ENCODE measurements around the gene GRIN3A. TPM values are rescaled to one million over a fixed set of nuclear protein-coding genes. Genes with fewer than 3 reads are reported as not detected.
"Not testable (repeated sequence)": the region's sequence is repeated elsewhere in the genome, so short reads cannot be mapped to it uniquely, and the experiment has no call there.

The GRIN3A gene
- total RNA-seq, 4 donors from 2014 or later, result 0.27 to 0.48 (median 0.37) TPM; not detected in 1

DNA sequence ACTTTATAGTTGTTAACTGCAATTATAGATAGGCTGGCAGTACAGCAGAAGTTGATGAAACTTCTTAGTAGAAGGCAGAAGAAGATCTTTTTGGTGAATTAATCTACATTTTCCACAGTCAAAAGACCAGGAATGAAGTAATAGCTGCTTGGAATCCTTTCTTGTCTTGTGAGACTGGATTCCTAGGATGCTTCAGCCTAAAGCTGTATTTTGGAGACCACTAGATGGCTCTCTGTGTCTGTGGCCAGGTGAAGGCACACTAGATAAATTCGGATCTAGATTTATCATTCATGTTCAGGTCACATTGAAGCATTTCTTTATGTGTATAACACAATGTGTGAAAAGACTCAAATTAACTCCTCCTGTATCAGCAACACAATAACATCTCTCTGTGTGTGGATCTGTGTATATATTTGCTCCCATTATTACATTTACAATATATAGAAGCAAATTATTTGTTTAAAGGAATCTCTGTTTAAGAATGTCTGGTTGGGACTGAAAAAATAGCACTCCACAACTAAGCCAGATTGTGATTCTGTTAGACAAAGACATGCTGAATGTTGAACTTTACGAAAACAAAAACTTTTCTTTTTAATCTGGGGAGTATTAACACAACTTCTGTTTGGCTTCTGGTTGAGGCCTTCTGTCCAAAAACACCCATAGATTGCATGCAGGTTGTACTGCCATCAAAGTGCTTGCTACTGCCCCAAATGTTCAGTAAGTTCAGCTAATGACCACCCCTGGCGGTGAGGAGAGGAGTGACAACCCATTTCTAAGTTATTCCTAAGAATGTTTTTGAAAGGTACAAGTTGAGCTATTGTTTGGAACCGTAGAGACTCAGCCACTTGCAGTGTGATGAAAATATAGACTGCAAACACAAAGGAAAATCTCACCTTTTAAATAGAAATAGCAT is 10.6 kb downstream of the GRIN3A start:
- H3K27me3 ChIP-seq, result no peaks in the 10 kb centered on the region
- peak; percentile 21 for DNase-seq
- H3K9me3 ChIP-seq, result no peaks in the 10 kb centered on the region
- WGBS, 2 donors (ENCODE audit: low coverage in 1 of 2), result 30 to 37% methylated on average over 4 of the region's 4 CpGs
- intact Hi-C loops (cut with DNase I; ENCODE audit: low total_unique reads) (no loop called here), in situ Hi-C loops (cut with MboI; ENCODE audit: low pct_ligation_motif_present in 1 of 4, low pct_unique_long_range_greater_than_20kb in 1 of 4, low sequenced_read_pairs in 3 of 4) (no loop called here)
- H3K4me3 ChIP-seq, result no peak overlapping the region
- no peaks in the 10 kb centered on the region for H3K4me1 ChIP-seq
- H3K27ac ChIP-seq, result no peak overlapping the region
- H3K36me3 ChIP-seq, result no peaks in the 10 kb centered on the region
- TF ChIP-seq EP300 (IDR thresholded peaks at IDR 0.05; ENCODE audit: low read depth), result no peak
- TF ChIP-seq, protein P1, sequence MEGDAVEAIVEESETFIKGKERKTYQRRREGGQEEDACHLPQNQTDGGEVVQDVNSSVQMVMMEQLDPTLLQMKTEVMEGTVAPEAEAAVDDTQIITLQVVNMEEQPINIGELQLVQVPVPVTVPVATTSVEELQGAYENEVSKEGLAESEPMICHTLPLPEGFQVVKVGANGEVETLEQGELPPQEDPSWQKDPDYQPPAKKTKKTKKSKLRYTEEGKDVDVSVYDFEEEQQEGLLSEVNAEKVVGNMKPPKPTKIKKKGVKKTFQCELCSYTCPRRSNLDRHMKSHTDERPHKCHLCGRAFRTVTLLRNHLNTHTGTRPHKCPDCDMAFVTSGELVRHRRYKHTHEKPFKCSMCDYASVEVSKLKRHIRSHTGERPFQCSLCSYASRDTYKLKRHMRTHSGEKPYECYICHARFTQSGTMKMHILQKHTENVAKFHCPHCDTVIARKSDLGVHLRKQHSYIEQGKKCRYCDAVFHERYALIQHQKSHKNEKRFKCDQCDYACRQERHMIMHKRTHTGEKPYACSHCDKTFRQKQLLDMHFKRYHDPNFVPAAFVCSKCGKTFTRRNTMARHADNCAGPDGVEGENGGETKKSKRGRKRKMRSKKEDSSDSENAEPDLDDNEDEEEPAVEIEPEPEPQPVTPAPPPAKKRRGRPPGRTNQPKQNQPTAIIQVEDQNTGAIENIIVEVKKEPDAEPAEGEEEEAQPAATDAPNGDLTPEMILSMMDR (IDR thresholded peaks at IDR 0.05), result peak; percentile 35 to 64 (median 54)

DNA sequence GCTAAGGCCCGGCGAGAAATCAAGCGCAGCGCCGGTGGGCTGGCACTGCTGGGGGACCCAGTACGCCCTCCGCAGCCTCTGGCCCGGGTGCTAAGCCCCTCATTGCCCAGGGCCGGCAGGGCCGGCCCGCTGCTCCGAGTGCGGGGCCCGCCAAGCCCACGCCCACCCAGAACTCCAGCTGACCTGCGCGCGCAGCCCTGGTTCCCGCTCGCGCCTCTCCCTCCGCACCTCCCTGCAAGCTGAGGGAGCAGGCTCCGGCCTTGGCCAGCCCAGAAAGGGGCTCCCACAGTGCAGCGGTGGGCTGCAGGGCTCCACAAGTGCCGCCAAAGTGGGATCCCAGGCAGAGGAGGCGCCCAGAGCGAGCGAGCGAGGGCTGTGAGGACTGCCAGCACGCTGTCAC is 14.2 kb downstream of the GRIN3A start:
- H3K27ac ChIP-seq; H3K36me3 ChIP-seq; H3K4me3 ChIP-seq; intact Hi-C loops (cut with DNase I; ENCODE audit: low total_unique reads); H3K4me1 ChIP-seq; H3K9me3 ChIP-seq; H3K27me3 ChIP-seq; DNase-seq: not testable (repeated sequence)
- in situ Hi-C loops (cut with MboI; ENCODE audit: low pct_ligation_motif_present in 1 of 4, low pct_unique_long_range_greater_than_20kb in 1 of 4, low sequenced_read_pairs in 3 of 4), result loop anchor here in 2 of 4 donors (25.0 kb wide), 1 partner anchor 112 kb away; no protein-coding TSS in a partner anchor
- 97 to 100% methylated on average over 2 to 30 of the region's 30 CpGs for WGBS, 2 donors (ENCODE audit: low coverage in 1 of 2)

DNA sequence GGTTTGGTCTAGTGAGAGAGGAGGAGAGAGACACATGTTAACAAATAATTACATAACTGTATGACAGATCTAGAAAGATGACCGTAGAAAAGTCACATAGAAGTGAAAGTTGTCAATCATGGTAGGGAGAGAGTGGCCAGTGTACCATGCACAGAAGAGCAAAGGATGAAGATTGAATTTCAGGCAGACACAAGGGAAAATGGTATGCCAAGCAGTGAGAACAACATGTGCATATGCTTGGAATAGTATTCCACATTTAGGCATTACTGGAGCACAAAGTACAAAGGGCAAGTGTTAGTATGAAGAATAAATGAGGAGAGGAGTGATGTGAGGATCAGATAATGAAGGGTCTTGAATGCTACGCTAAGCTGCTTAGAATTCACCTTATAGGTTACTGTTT is 20.3 kb downstream of the GRIN3A start:
- Histone ChIP-seq H3K27me3 (no peaks in the 10 kb centered on the region), H3K27ac (no peak overlapping the region), H3K36me3 (no peaks in the 10 kb centered on the region), H3K4me1 (no peaks in the 10 kb centered on the region), H3K9me3 (no peaks in the 10 kb centered on the region), H3K4me3 (no peak overlapping the region)
- WGBS, 2 donors (ENCODE audit: low coverage in 1 of 2), result 62 to 71% methylated on average over 2 of the region's 2 CpGs
- intact Hi-C loops (cut with DNase I; ENCODE audit: low total_unique reads), result no loop called here
- in situ Hi-C loops (cut with MboI; ENCODE audit: low pct_ligation_motif_present in 1 of 4, low pct_unique_long_range_greater_than_20kb in 1 of 4, low sequenced_read_pairs in 3 of 4), result loop anchor here in 2 of 4 donors (25.0 kb wide), 1 partner anchor 106 kb away; no protein-coding TSS in a partner anchor
- TF ChIP-seq EP300 (IDR thresholded peaks at IDR 0.05; ENCODE audit: low read depth) (no peak), POLR2A (IDR thresholded peaks at IDR 0.05) (no peak), POLR2AphosphoS5 (IDR thresholded peaks at IDR 0.05) (no peak)
- TF ChIP-seq, protein P1 (IDR thresholded peaks at IDR 0.05), result no peak
- DNase-seq, result no peak

DNA sequence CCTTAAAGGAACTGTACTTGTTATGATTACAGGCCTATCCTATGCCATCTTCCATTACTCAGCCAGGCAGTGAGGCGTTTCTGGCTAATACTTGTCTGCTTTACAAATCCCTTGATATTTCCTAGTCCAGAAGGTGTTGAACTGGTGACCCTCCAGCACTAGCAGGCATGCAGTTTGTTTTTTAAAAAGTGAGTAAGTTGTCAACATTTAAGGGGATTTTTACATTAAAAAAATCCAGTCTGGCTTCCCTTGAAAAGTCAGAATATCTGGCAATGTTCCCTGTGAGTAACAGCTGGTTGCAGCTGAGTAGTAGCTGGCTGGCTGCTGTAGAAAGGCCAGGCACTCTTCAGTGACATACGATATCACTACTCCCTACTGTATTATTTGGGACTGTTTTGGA is 21.8 kb downstream of the GRIN3A start:
- intact Hi-C loops (cut with DNase I; ENCODE audit: low total_unique reads), result no loop called here
- in situ Hi-C loops (cut with MboI; ENCODE audit: low pct_ligation_motif_present in 1 of 4, low pct_unique_long_range_greater_than_20kb in 1 of 4, low sequenced_read_pairs in 3 of 4), result loop anchor here in 2 of 4 donors (25.0 kb wide), 1 partner anchor 104 kb away; no protein-coding TSS in a partner anchor
- no peak for TF ChIP-seq POLR2A (IDR thresholded peaks at IDR 0.05)
- TF ChIP-seq POLR2AphosphoS5 (IDR thresholded peaks at IDR 0.05), result peak in 1 of 3 donors; percentile 32
- Histone ChIP-seq H3K27ac (no peak overlapping the region), H3K9me3 (no peaks in the 10 kb centered on the region), H3K27me3 (no peaks in the 10 kb centered on the region), H3K4me1 (no peaks in the 10 kb centered on the region), H3K4me3 (no peak overlapping the region), H3K36me3 (no peaks in the 10 kb centered on the region)
- DNase-seq, result no peak
- WGBS, 2 donors (ENCODE audit: low coverage in 1 of 2), result 52 to 63% methylated on average over 2 of the region's 2 CpGs

DNA sequence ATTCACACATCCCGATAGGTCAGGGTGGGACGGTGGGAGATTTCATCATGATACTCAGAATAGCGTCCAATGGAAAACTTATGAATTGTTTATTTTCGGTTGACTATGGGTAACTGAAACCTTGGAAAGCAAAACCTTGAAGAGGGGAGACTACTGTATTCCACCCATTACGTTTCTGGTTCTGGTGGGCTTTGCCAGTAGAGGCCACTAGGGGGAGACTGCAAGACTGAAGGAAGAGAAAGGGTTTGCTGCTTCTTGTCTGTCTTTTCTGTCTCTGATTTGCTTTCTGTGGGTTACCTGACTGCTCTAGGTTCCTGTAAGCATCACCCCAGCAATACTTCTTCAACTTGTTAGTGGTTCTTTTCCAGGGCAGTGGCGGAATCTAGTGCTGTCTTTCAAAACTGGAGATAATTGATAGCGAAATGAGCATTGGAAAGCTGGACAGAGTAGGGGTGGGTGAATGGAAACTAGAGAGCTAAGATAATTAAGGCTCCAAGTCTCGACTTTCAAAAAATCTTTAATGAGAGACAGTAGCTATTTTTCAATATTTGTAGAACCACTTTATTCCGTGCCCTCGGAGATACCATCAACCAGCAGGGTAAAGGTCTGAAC is 27.0 kb downstream of the GRIN3A start:
- Histone ChIP-seq H3K9me3 (no peaks in the 10 kb centered on the region), H3K4me1 (peaks cover 0 to 6% (median 3%) of the 10 kb centered on the region in 4 donors), H3K27ac (no peak overlapping the region), H3K36me3 (no peaks in the 10 kb centered on the region), H3K4me3 (no peak overlapping the region), H3K27me3 (no peaks in the 10 kb centered on the region)
- intact Hi-C loops (cut with DNase I; ENCODE audit: low total_unique reads), result no loop called here
- WGBS, 2 donors (ENCODE audit: low coverage in 1 of 2), result 77 to 84% methylated on average over 6 to 10 of the region's 10 CpGs
- TF ChIP-seq POLR2A (IDR thresholded peaks at IDR 0.05), result no peak
- TF ChIP-seq, protein P1 (IDR thresholded peaks at IDR 0.05), result peak in 4 of 5 experiments; percentile 16 to 48 (median 26)
- no peak for TF ChIP-seq POLR2AphosphoS5 (IDR thresholded peaks at IDR 0.05)
- in situ Hi-C loops (cut with MboI; ENCODE audit: low pct_ligation_motif_present in 1 of 4, low pct_unique_long_range_greater_than_20kb in 1 of 4, low sequenced_read_pairs in 3 of 4), result loop anchor here in 2 of 4 donors (25.0 kb wide), 1 partner anchor 99 kb away; no protein-coding TSS in a partner anchor
- no peak for DNase-seq

Data from transverse colon (tissue), 4 donors.